Germinal center (tissue), 1 donor: Measurements from ENCODE around the gene NLGN1.
"Not testable (repeated sequence)": the region's sequence is repeated elsewhere in the genome, so short reads cannot be mapped to it uniquely, and the experiment has no call there.

Source experiments
- DNase-seq: peaks from one replicate; pipeline ENCODE4 v3.0.0; 2012; ENCODE audit warnings: mixed read lengths, low spot score

Gene NLGN1

DNA sequence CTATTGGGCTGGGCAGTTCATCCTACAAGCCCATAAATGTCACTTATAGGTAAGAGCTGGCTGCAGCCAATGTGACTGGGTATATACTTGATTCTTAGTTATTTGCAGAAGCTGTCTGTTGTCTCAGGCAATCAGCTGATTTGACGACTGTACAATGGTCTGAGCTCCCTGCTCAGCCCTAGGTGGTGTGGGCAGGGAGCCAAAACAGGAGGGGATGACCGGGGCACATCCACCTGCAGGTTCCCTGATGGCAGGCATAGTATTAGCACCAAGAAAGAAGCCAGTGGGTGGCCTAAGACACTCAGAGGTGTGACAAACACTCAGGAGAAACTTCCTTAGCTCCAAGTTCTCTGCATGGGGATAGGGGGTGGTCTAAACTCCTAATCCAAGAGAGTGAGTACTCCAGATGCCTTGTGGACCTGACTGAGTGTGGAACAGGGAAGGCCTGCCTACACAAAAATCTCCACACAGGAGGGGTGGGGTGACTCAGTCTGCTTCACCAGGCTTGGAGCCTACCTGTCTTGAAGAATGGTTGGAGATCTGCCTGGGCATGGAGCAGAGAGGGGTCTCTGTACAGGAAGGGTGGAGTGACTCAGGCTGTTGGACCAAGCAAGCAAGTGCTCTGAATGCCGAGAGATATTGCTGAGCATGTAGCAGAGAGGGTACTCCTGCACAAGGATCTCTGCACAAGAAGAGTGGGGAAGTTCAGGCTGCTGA, 771.2 kb downstream of the NLGN1 start:
- no peak for DNase-seq

- DNase-seq, result no peak
These were observed 772.2 kb downstream of the NLGN1 start for GRCh38 chr3:174169736-174170135.

DNA sequence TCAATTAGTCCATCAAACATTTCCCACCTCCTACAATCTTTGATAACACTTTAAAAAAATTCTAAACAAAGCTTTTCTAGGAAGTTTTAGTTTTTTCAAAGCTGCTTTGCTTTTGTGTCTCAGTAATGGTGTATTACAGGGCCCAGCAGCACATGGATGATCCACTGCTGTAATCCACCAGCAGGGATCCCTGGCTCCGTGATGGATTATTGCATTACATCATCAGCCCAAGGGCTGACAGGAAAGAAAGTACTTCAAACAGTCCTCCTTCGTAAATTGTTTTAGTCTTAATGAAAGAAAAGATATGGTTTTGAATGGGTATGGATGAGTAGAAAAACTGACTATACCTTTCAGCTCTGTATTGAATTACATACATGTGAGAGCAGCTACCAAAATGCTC, 772.7 kb downstream of the NLGN1 start:
- DNase-seq, result no peak

GRCh38 chr3:174186377-174186989, 788.9 kb downstream of the NLGN1 start:
- no peak for DNase-seq

DNA sequence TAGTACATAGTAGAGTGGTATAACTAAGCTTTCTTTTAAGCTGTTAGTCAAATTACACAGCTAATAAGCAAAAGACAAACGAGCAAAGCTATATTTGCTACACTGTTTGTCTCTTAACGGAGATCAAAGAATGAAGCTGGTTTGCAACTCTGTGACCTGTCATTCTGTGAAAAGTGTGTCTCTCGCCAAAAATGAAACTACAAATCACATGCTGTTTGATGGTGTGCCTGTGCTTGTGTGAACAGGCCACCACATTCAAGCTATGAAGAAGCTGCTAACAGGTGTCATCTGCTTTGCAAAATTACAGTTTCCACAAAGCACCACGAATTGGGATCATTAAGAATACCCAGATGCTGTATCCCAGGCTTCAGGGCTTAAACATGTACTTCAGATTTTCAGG, 793.8 kb downstream of the NLGN1 start:
- no peak for DNase-seq

DNA sequence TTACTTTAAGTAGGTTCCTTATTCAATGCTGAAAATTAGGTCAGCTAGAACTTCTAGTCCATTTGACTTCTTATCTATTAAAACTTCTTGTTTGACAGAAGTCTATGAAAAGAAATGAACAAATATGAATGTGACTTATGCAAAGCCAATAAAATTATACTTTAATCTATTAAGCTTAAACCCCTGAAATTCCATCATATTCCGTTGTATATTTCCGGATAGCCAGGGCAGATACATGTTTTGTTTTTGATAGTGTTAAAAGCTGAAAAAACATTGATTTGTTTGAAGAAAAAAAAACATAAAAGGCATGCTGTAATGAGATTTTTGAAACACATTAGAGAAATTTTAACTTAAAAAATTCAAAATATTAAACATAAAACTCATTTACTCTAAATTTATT, 794.4 kb downstream of the NLGN1 start:
- DNase-seq, result no peak

- no peak for DNase-seq
These were observed 794.9 kb downstream of the NLGN1 start for GRCh38 chr3:174192471-174192870.

GRCh38 chr3:174193604-174194003, 796.1 kb downstream of the NLGN1 start:
- DNase-seq, result no peak

DNA sequence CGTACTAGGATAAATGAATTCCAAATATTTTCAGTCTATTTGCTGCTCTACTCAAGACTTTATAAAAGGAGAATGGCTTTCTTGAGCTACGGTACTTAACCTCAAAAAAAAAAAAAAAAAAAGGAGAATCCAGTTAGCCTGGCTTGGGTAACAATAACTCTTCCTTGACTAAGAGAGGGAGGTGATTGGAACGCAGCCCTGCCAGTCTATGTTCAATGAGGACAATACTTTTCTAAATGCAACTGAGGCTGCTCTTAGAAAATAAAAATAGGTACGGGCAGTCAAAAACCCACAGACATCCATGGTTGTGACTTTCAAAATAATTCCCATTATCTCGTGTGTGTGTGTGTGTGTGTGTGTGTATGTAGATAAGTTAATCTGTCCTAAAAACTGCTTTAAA, 799.9 kb downstream of the NLGN1 start:
- no peak for DNase-seq

DNA sequence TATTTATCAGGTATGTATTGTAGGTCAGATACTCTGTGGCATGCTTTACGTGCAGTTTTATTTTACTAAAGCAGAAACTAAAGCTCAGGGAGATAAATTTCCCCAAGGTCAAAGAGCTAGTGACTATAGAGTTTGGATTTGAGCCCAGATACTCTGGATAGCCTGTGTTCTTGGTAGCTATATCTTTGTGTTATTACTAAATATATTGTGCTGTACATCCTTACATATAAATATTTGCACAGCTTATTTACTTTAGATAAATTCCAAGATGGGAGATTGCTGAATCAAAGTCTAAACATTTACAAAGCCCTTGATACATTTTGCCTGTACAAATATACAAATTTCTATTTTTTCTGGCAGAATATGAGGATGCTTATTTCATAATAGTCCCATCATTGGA, 800.7 kb downstream of the NLGN1 start:
- DNase-seq, result no peak

- no peak for DNase-seq
These were observed 802.2 kb downstream of the NLGN1 start for GRCh38 chr3:174199696-174200095.

DNA sequence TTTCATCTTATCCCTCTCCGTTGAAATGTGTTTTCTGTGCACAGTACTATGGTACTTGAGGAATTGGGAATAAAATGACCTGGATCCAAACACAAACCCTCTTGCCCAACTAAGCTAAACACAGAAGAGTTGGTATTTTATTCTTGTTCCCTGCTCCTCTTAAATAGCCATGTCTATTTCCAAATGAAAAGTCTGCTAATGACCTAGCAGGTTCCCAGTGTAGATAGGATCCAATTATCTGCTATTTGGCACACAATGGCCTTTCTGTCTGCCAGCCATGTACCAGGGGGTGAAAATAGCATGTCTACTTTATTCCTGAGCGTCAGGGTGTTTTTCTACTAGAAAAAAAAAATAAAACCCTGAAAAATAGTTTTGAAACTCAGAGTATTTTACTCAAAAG, 804.6 kb downstream of the NLGN1 start:
- no peak for DNase-seq

- DNase-seq, result no peak
These were observed 805.0 kb downstream of the NLGN1 start for GRCh38 chr3:174202561-174202960.

DNA sequence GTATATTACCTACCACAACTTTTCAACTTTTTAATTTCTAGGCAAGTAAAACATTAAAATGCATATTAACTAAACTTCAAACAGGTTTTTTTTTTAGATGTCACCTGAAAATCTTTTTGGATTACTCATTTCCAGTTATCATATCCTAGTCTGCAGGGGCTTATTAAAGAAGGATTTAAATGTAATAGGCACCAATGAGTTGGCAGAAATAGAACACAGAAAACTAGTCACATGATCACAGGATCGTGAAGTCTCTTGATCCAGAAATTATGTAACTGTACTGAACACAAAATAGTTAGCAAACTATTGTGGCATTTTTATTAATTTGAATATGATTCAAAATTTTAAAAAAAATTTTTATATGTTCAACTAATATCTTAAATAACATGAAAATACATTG, 807.2 kb downstream of the NLGN1 start:
- no peak for DNase-seq

- no peak for DNase-seq
These were observed 809.2 kb downstream of the NLGN1 start for GRCh38 chr3:174206607-174207192.

DNA sequence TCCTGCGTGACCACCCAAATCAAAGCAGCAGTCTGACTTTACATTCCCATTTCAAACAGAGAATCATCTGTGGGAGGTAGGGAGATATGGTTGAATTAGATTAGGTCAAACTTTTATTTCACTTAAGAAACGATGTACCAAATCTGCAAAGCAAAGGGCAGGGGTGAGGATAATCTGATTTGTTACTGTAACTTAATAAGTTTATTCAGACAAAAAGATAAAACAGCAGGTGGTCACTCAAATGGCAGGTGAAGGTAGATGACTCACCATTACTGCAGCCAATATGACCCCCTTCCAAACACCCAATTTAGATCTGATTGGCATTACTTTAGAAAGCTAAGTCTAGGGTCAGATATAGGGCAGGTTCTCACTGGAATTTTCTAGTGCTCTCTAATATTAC, 810.6 kb downstream of the NLGN1 start:
- DNase-seq, result no peak

DNA sequence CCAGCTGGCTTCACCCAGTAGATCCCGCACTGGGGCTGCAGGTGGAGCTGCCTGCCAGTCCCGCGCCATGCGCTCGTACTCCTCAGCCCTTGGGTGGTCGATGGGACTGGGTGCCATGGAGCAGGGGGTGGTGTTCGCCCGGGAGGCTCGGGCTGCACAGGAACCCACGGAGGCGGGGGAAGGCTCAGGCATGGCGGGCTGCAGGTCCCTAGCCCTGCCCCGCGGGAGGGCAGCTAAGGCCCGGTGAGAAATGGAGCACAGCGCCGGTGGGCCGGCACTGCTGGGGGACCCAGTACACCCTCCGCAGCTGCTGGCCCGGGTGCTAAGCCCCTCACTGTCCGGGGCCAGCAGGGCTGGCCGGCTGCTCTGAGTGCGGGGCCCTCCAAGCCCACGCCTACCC, 814.4 kb downstream of the NLGN1 start:
- DNase-seq, result not testable (repeated sequence)

DNA sequence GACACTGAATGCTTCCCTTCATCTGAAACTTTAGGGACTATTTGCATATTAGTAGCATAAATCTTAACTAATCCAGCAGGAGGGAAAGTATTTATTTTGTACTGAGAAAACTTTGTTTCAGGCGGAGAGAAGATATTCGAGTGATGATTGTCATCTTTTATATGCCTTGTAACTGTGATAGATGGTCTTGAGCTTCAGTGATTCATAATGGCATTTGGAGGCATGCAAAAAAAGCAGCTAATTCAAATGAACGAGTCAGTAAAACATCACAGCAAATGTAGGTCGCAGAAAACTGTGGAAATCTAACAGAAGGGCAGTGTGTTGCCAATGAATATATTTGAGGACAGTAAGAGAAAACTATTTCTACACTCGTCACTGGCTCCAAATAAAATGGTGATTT, 817.9 kb downstream of the NLGN1 start:
- DNase-seq, result no peak

- DNase-seq, result no peak
These were observed 818.5 kb downstream of the NLGN1 start for GRCh38 chr3:174216019-174216418.

- no peak for DNase-seq
These were observed 819.6 kb downstream of the NLGN1 start for GRCh38 chr3:174216946-174217718.

DNA sequence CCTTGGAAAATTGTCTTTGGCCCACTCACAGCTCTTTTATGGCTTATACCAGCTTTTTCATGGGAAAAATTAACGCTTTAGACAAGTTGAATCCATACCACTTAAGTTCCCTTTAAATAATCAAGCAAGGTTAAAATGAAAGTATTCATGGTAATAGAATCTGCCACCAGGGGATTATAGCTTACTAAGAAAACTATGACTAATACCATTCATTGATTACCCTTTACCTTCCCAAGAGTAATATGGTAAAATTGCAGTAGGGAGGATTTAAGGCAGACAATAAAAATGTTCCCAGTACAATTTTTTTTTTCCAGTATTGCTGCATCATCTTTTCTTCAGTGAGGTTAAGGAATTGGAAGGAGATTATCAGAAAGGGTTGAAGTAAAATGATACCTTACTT, 820.5 kb downstream of the NLGN1 start:
- DNase-seq, result no peak

DNA sequence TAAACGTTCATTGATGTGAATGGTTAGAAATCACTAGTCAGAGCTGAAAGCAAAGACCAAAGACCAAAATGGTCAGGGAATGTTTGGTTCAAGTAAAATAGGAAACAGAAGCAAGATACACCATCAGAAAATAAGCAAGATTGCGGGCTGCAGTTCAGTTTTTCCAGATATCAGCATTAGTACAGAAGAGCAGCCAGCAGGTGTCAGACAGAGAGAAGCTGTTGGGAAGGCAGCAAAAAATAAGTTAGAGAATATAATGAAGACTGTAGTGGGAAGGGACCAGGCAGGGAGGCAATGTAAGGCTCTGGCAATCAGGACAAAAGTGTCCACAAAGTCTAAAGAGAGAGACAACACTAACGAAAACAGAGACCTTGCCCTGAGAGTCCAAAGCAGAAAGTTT, 822.2 kb downstream of the NLGN1 start:
- DNase-seq, result no peak
